LNCAP (cell line): Measurements from ENCODE around the gene GCN1.

Experiments used
- TF ChIP-seq, protein P1 (sequence below): fragments of 450-650 bp; IDR thresholded peaks from 2 replicates; pipeline ENCODE4 v1.5.1; 2017; ENCODE audit warnings: mild to moderate bottlenecking

The GCN1 gene, protein sequence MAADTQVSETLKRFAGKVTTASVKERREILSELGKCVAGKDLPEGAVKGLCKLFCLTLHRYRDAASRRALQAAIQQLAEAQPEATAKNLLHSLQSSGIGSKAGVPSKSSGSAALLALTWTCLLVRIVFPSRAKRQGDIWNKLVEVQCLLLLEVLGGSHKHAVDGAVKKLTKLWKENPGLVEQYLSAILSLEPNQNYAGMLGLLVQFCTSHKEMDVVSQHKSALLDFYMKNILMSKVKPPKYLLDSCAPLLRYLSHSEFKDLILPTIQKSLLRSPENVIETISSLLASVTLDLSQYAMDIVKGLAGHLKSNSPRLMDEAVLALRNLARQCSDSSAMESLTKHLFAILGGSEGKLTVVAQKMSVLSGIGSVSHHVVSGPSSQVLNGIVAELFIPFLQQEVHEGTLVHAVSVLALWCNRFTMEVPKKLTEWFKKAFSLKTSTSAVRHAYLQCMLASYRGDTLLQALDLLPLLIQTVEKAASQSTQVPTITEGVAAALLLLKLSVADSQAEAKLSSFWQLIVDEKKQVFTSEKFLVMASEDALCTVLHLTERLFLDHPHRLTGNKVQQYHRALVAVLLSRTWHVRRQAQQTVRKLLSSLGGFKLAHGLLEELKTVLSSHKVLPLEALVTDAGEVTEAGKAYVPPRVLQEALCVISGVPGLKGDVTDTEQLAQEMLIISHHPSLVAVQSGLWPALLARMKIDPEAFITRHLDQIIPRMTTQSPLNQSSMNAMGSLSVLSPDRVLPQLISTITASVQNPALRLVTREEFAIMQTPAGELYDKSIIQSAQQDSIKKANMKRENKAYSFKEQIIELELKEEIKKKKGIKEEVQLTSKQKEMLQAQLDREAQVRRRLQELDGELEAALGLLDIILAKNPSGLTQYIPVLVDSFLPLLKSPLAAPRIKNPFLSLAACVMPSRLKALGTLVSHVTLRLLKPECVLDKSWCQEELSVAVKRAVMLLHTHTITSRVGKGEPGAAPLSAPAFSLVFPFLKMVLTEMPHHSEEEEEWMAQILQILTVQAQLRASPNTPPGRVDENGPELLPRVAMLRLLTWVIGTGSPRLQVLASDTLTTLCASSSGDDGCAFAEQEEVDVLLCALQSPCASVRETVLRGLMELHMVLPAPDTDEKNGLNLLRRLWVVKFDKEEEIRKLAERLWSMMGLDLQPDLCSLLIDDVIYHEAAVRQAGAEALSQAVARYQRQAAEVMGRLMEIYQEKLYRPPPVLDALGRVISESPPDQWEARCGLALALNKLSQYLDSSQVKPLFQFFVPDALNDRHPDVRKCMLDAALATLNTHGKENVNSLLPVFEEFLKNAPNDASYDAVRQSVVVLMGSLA (N-terminal part only)

GRCh38 chr12:120194534-120195395 lies at the start of gene GCN1:
Gene GCN1 (minus strand): TSS chr12:120194715. CDS start chr12:120194697, 18 bp downstream.
- TF ChIP-seq, protein P1, sequence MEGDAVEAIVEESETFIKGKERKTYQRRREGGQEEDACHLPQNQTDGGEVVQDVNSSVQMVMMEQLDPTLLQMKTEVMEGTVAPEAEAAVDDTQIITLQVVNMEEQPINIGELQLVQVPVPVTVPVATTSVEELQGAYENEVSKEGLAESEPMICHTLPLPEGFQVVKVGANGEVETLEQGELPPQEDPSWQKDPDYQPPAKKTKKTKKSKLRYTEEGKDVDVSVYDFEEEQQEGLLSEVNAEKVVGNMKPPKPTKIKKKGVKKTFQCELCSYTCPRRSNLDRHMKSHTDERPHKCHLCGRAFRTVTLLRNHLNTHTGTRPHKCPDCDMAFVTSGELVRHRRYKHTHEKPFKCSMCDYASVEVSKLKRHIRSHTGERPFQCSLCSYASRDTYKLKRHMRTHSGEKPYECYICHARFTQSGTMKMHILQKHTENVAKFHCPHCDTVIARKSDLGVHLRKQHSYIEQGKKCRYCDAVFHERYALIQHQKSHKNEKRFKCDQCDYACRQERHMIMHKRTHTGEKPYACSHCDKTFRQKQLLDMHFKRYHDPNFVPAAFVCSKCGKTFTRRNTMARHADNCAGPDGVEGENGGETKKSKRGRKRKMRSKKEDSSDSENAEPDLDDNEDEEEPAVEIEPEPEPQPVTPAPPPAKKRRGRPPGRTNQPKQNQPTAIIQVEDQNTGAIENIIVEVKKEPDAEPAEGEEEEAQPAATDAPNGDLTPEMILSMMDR: no peak

DNA sequence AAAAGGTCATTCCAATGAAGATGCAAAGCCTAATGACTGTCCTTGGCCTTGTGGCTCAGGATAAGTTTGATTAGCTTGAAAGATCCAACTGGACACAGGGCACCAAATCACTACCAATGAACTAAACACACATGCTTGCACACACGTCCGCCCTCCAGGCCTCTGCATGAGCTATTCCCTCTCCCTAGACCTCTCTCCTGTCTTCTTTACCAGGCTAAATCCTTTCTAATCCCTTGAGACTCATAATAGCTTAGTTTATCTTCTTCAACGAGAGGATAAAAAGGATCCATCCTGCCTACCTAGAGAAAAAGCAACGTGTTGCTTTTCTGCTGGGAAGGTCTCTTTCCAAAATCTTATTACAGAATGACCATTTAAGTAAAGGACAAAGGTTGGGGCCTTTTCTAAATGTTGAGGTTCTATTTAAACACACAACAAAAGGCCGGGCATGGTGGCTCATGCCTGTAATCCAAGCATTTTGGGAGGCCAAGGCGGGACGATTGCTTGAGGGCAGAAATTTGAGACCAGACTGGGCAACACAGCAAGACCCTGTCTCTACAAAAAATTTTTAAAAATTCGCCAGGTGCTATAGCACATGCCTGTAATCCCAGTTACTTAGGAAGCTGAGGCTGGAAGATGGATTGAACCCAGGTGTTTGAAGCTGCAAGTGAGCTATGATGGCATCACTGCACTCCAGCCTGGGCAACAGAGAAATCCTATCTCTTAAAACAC lies 48.6 kb upstream of the GCN1 start:
- TF ChIP-seq, protein P1: no peak

DNA sequence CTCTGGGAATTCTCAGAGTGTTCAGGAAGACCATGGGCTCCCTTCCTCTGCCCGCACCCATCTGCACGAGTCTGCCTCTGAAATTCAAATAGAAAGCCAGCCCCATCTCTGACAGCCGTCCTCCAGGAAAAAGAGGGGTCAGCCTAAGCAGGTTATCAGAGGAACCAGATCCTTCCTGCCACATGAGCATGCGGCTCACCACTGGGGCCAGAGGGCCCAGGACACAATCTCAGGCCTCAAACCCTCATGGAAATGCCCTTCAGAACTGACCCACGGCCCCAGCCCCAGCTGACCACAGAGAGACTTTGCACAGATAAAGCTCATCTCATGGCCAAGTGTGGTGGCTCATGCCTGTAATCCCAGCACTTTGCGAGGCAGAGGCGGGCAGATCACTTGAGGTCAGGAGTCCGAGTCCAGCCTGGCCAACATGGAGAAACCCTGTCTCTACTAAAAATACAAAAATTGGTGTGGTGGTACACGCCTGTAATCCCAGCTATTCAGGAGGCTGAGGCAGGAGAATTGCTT lies 47.8 kb upstream of the GCN1 start:
- TF ChIP-seq, protein P1: no peak

GRCh38 chr12:120241561-120242274 lies 47.2 kb upstream of the GCN1 start:
- TF ChIP-seq, protein P1: no peak

GRCh38 chr12:120240495-120240833 lies 45.9 kb upstream of the GCN1 start:
- TF ChIP-seq, protein P1: no peak
